Activated T-cell treated with anti-CD3 and anti-CD28 coated beads, Interleukin-2, amount 50 U/mL, for 24 hours (primary cell): ENCODE results near the gene ZNF677.
"Not testable (repeated sequence)": the region's sequence is repeated elsewhere in the genome, so short reads cannot be mapped to it uniquely, and the experiment has no call there.

Source experiments
- DNase-seq: peaks from one replicate; pipeline ENCODE4 v3.0.0-alpha.2; 2020
- H3K27ac Mint-ChIP-seq: 2 replicates; pipeline ENCODE4 v1.8.0; 2020; ENCODE audit warnings: mild to moderate bottlenecking, mixed read lengths
- H3K27me3 Mint-ChIP-seq: 2 replicates; pipeline ENCODE4 v1.8.0; 2020; ENCODE audit warnings: mixed read lengths
- H3K36me3 Mint-ChIP-seq: 2 replicates; pipeline ENCODE4 v1.8.0; 2020; ENCODE audit warnings: low read depth, mixed read lengths
- H3K4me1 Mint-ChIP-seq: 2 replicates; pipeline ENCODE4 v1.8.0; 2020; ENCODE audit warnings: low read depth, mixed read lengths
- H3K4me3 Mint-ChIP-seq: 2 replicates; pipeline ENCODE4 v1.8.0; 2020; ENCODE audit warnings: mild to moderate bottlenecking, moderate library complexity, mixed read lengths
- H3K9me3 Mint-ChIP-seq: 2 replicates; pipeline ENCODE4 v1.8.0; 2020; ENCODE audit warnings: mixed read lengths

ZNF677 gene

DNA sequence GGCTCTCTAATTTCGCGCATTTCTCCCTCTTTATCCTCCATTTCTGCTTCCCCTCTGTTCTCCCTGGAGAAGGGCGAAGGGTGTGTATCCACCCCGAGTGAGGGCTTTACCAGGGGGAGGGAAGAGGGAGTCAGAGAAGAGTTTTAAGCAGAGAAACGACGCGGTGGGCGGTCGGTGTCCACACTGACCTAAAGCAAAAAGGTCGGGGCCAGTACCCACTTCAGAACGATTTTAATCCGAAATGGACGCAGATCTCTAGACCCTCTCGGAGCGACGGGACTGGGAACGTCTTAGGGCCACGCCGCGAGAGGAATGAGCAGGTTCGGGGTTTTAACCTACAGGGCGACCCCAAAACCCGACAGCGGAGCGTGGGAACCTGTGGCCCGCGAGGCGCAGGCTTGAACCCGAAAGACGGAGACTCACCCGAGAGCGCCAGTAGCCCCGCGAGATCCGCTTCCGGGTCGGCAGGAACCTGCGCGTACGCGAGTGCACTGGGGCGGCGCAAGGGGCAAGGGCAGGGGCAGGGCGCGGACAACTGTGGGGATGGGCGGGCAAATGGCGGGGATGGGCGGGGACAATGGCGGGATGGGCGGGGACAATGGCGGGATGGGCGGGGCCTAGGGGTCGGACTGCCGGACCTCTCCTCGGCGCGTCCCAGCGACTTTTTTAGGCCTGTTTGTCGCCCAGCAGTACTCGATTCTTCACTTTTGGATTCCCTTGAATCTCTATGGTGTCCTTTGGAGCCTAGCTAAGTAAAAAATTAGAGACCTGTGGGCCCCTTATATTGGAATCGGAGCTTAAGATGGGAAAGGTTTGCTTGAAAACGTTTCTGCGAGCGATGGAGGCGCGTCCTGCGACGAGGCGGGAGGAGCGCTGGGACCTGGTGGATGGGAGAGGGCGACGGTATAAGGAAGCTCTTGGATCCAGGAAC, at the start of gene ZNF677:
Gene ZNF677, minus strand, starts transcription at position 463 of the 931 bp plus-strand sequence. CDS start 3,323 bp downstream, outside the sequence.
- H3K27me3 Mint-ChIP-seq = peaks cover 4% of the 10 kb centered on the region
- peak within 1 kb of the TSS; percentile 50 for H3K27ac Mint-ChIP-seq
- peaks cover 52% of the 10 kb centered on the region for H3K36me3 Mint-ChIP-seq
- peak; percentile 87 for DNase-seq
- peak within 1 kb of the TSS; percentile 81 for H3K4me3 Mint-ChIP-seq
- H3K4me1 Mint-ChIP-seq = peaks cover 11% of the 10 kb centered on the region
- peaks cover 46% of the 10 kb centered on the region for H3K9me3 Mint-ChIP-seq

DNA sequence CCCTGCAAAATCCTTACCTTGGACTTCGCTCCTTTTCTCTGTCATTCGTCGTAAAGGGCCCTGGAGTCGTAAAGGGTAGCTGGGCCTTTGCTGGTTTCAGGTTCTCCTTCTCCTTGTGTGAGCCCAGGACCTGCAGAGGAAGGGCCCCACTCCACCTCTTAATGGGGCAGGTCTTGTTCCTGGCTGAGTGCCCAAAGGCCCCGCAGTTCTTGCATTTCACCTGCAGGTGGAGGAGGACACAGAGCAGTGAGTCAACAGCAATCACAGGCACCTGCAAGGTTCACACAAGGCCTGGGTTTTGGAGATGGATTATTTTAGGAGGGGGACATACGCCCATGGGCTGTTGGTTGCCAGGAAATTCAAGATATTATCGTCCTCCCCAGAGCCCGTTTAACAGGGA, 46.7 kb upstream of the ZNF677 start:
- DNase-seq, H3K4me1 Mint-ChIP-seq, H3K27ac Mint-ChIP-seq, H3K36me3 Mint-ChIP-seq, H3K4me3 Mint-ChIP-seq: not testable (repeated sequence)
- Mint-ChIP-seq H3K9me3 (peaks cover 13% of the 10 kb centered on the region), H3K27me3 (peaks cover 15% of the 10 kb centered on the region)

DNA sequence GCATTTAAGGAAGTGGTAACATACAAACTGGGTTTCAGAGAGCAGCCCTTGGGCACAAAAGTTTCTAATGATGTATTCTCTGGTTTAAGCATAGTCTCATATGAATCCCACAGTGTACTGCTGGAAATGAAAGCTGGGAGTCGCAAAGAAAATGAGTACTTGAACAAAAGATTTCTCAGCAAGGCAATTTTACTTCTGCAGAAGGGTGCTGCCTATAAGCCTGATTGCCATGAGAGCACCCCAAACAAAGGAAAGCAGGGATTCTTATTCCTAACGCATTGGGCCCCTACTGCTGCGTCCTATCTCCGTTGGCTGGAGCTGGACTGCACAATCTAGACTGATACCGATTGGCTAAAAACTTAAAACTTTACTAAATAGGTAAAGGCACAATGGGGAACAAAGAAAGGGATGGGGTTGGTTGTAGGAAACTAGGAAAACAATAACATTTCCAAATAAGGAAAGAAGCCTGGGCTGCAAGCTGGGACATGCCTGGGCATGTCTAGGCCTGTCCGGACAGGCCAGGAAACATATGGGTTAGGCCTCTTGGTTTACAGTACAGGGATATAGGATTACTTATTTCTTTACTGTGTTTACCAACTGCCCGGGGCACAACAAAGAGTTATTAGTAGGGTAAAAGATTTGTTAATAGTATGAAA, 40.2 kb upstream of the ZNF677 start:
- Mint-ChIP-seq H3K36me3 (peaks cover 5% of the 10 kb centered on the region), H3K4me1 (no peaks in the 10 kb centered on the region), H3K9me3 (peaks cover 49% of the 10 kb centered on the region)

DNA sequence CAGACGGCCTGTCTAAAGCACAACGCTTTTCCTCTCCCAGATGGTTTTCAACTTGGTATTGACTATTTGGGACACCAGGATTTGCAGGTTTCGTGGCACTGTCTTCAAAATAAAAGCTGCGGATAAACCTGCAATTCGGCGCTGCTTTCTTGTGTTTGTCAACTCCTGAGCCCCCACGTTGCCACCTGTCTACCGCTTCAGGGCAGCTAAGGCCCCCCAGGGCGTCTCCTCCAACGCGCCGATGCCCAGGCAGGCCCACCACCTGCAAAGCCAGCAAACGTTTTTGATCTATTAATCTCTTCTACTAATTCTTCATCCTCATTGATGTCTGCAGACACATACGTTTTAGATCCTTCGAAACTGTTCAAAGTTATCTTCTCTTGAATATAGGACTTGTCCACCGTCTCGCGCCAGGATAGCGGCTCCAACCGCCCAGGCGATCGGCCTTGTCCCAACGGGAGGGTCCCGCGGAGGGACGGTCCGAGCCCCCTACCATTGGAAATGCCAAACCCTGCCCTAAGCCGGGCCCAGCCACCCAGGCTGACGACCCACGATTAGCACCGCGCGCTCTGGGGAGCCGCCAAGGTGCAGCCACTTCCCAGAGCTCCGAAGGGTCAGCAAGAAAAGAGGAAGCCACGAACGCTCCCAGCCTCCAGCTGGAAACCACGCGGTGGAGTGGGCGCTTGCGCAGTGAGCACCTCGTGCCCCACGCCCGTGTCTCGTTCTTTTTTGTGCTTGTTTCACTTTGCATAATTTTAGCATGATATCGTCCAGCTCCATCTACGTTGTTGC, 36.3 kb upstream of the ZNF677 start:
- H3K4me3 Mint-ChIP-seq = no peak overlapping the region
- DNase-seq = no peak
- H3K27ac Mint-ChIP-seq = no peak overlapping the region
- no peaks in the 10 kb centered on the region for H3K4me1 Mint-ChIP-seq
- H3K27me3 Mint-ChIP-seq = no peaks in the 10 kb centered on the region
- peaks cover 48% of the 10 kb centered on the region for H3K9me3 Mint-ChIP-seq
- peaks cover 5% of the 10 kb centered on the region for H3K36me3 Mint-ChIP-seq

More for the DNA sequence above, 40.2 kb upstream of the ZNF677 start:
- Mint-ChIP-seq H3K27ac (no peak overlapping the region), H3K27me3 (no peaks in the 10 kb centered on the region), H3K4me3 (no peak overlapping the region)
- no peak for DNase-seq

DNA sequence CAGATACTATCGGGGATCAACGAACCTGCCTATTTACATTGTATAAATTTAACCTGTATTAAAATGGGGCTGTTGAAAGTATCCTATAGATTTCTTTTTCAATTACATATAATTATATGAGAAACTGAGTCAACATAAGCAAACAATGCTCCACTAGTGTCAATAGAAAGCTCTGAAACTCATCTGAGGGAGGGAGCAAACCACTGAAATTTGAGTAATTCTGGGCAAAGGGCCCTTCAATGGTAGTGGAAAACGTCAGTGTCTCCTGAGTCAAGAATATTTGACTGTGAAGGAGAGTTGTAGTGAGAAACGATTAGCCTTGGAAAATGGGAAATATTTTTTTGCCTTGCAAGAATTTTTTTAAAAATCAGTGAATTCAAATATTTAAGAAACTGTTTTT, 30.4 kb upstream of the ZNF677 start:
- no peaks in the 10 kb centered on the region for H3K36me3 Mint-ChIP-seq
- peaks cover 12% of the 10 kb centered on the region for H3K9me3 Mint-ChIP-seq
- H3K27me3 Mint-ChIP-seq = peaks cover 2% of the 10 kb centered on the region
- H3K27ac Mint-ChIP-seq = no peak overlapping the region
- H3K4me1 Mint-ChIP-seq = no peaks in the 10 kb centered on the region
- H3K4me3 Mint-ChIP-seq = no peak overlapping the region
- DNase-seq = no peak

DNA sequence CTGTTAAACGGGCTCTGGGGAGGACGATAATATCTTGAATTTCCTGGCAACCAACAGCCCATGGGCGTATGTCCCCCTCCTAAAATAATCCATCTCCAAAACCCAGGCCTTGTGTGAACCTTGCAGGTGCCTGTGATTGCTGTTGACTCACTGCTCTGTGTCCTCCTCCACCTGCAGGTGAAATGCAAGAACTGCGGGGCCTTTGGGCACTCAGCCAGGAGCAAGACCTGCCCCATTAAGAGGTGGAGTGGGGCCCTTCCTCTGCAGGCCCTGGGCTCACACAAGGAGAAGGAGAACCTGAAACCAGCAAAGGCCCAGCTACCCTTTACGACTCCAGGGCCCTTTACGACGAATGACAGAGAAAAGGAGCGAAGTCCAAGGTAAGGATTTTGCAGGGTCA, 27.3 kb upstream of the ZNF677 start:
- DNase-seq, H3K27me3 Mint-ChIP-seq, H3K36me3 Mint-ChIP-seq, H3K4me1 Mint-ChIP-seq, H3K27ac Mint-ChIP-seq, H3K4me3 Mint-ChIP-seq: not testable (repeated sequence)
- peaks cover 12% of the 10 kb centered on the region for H3K9me3 Mint-ChIP-seq

DNA sequence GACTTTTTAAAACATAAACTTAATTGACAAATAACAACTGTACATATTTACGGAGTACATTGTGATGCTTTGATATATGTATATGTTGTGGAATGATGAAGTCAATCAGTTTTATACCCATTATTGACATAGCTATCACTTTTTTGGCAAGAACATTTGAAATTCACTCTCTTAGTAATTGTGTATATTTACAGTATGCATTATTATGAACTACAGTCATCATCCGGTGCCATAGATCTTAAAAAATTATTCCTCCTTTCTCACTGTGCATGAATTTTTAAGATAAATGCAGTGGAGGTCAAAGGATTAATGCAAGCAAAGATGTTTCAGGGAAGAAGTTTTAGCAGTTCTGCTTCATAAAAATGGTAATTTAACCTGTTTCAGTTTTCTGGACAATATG, 20.8 kb upstream of the ZNF677 start:
- Mint-ChIP-seq H3K4me3 (no peak overlapping the region), H3K27ac (no peak overlapping the region), H3K27me3 (peaks cover 10% of the 10 kb centered on the region), H3K36me3 (no peaks in the 10 kb centered on the region), H3K4me1 (no peaks in the 10 kb centered on the region), H3K9me3 (peaks cover 40% of the 10 kb centered on the region)
- DNase-seq = no peak

DNA sequence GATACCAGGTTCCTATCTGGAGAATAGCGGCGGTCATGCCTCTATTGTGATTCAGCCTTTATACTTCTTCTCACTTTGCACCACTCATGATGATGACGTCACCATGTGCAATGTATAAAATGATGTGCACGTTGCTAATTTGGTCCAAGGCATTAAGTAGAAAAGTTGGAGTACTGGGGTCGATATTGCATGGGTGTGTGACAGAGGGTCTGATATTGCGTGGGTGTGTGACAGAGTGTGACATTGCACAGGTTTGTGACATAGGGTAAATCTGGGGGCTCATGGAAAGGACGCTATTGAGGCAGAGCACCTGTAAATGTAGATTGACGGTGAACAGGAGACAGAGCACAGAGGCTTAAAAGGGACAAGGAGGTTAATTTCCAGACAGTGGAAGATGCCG, 17.4 kb upstream of the ZNF677 start:
- Mint-ChIP-seq H3K9me3 (peaks cover 38% of the 10 kb centered on the region), H3K27me3 (peaks cover 10% of the 10 kb centered on the region), H3K4me3 (no peak overlapping the region), H3K36me3 (no peaks in the 10 kb centered on the region), H3K4me1 (no peaks in the 10 kb centered on the region), H3K27ac (no peak overlapping the region)
- no peak for DNase-seq

DNA sequence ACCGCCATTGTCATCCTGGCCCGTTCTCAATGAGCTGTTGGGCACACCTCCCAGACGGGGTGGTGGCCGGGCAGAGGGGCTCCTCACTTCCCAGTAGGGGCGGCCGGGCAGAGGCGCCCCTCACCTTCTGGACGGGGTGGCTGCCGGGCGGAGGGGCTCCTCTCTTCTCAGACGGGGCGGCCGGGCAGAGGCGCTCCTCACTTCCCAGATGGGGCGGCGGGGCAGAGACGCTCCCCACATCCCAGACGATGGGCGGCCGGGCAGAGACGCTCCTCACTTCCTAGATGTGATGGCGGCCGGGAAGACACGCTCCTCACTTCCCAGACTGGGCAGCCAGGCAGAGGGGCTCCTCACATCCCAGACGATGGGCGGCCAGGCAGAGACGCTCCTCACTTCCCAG, 15.2 kb upstream of the ZNF677 start:
- peaks cover 49% of the 10 kb centered on the region for H3K9me3 Mint-ChIP-seq
- DNase-seq, H3K27ac Mint-ChIP-seq: not testable (repeated sequence)

DNA sequence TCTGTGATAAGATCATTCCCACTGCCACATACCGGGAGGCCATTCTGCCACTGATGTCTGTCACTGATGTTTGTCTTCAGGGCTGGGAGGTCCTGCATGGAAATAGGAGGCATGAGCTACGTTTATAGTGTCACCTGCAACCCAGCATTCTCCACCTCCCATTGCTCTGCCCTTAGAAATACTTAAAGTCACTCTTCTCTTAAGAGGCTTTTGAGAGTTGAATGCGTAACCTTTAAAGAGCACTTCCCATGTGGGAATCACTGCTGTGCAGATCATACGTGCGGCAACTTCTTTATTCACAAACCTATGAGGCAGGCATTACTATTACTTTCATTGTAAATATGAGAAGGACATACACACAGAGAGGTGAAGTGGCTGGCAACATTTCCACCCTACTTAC, 12.9 kb upstream of the ZNF677 start, which contains the start of gene VN1R4:
Gene VN1R4, minus strand, starts transcription at position 101 of the 400 bp plus-strand sequence. Its CDS starts 58 bp downstream, at position 43.
- Mint-ChIP-seq H3K27me3 (peaks cover 22% of the 10 kb centered on the region), H3K9me3 (peaks cover 45% of the 10 kb centered on the region)
- H3K4me1 Mint-ChIP-seq, H3K36me3 Mint-ChIP-seq, H3K4me3 Mint-ChIP-seq, H3K27ac Mint-ChIP-seq, DNase-seq: not testable (repeated sequence)

More for the DNA sequence above, 15.2 kb upstream of the ZNF677 start:
- H3K4me1 Mint-ChIP-seq, H3K4me3 Mint-ChIP-seq, H3K36me3 Mint-ChIP-seq: not testable (repeated sequence)
- peaks cover 21% of the 10 kb centered on the region for H3K27me3 Mint-ChIP-seq

DNA sequence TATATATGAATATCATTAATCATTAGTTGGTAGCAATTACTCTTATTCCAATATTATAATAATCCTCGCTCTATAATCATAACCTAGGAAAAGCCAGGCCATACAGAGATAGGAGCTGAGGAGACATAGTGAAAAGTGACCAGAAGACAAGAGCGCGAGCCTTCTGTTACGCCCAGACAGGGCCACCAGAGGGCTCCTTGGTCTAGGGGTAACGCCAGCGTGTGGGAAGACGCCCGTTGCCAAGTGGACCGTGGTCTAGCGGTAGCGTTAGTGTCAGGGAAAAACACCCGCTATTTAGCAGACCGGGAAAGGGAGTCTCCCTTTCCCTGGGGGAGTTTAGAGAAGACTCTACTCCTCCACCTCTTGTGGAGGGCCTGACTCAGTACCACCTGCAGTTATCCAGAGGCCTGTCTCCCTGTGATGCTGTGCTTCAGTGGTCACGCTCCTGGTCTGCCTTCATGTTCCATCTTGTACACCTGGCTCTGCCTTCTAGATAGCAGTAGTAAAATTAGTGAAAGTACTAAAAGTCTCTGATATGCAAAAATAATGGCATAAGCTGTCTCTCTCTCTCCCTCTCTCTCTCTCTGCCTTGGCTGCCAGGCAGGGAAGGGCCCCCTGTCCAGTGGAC, 3.2 kb upstream of the ZNF677 start, which contains the start of gene VN1R2:
Gene VN1R2, plus strand, starts transcription at position 578 of the 628 bp plus-strand sequence. CDS start 84 bp downstream, outside the sequence.
- not testable (repeated sequence) for H3K4me3 Mint-ChIP-seq, DNase-seq, H3K27ac Mint-ChIP-seq
- Mint-ChIP-seq H3K4me1 (peaks cover 11% of the 10 kb centered on the region), H3K36me3 (peaks cover 27% of the 10 kb centered on the region), H3K9me3 (peaks cover 31% of the 10 kb centered on the region), H3K27me3 (peaks cover 16% of the 10 kb centered on the region)

DNA sequence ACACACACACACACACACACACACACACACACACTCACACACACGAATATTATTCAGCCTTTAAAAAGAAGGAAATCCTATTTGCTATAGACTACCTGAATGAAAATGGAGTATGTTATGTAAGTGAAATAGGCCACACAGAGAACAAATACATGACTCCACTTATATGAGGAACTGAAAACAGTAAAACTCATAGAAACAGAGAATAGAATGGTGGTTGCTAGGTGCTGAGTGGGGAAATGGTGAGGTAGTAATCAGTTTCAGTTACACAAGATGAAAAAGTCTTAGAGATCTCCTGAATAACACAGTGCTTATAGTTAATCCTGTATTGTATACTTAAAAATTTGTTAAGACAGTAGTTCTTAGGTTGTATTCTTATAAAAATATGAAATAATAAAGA, 8.2 kb downstream of the ZNF677 start:
- Mint-ChIP-seq H3K4me1 (no peaks in the 10 kb centered on the region), H3K9me3 (peaks cover 68% of the 10 kb centered on the region), H3K36me3 (peaks cover 92% of the 10 kb centered on the region), H3K4me3 (no peak overlapping the region), H3K27ac (no peak overlapping the region), H3K27me3 (no peaks in the 10 kb centered on the region)
- DNase-seq = no peak

DNA sequence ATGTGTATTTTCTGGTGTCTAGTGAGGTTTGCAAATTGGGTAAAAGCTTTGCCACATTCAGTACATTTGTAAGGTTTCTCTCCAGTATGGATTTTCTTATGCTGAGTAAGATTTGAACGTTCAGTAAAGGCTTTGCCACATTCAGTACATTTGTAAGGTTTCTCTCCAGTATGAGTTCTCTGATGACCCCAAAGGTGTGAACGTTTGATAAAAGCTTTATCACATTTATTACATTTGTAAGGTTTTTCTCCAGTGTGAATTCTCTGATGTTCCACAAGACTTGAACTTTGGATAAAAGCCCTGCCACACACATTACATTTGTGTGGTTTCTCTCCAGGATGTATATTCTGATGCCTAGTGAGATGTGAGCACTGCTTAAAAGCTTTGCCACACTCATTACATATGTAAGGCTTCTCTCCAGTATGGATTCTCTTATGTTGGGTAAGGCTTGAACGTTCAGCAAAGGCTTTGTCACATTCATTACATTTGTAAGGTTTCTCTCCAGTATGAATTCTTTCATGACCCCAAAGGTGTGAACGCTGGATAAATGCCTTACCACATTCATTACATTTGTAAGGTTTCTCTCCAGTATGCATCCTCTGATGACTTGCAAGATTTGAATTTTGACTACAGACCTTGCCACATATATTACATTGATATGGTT, 17.4 kb downstream of the ZNF677 start:
- peaks cover 65% of the 10 kb centered on the region for H3K9me3 Mint-ChIP-seq
- H3K27ac Mint-ChIP-seq = no peak overlapping the region
- DNase-seq = no peak
- no peak overlapping the region for H3K4me3 Mint-ChIP-seq
- no peaks in the 10 kb centered on the region for H3K4me1 Mint-ChIP-seq
- H3K36me3 Mint-ChIP-seq = peaks cover 81% of the 10 kb centered on the region
- no peaks in the 10 kb centered on the region for H3K27me3 Mint-ChIP-seq
